HepG2 (cell line): ENCODE data around the gene NDUFAF3. TPM values are rescaled to one million over a fixed set of nuclear protein-coding genes. Genes with fewer than 3 reads are reported as not detected.

ENCODE experiments used
- ATAC-seq: fragments of 200-7000 bp; cut with Tn5 transposase; 3 replicates; pipeline ENCODE4 v1.9.1; 2020; ENCODE audit warnings: mild to moderate bottlenecking, moderate library complexity
- BruUV-seq: library from RNA; stranded (reverse); fragments of 400-500 nt; replicated peaks from 2 replicates; lab custom pipeline; 2021; lab: Mats Ljungman, UMichigan
- CTCF ChIA-PET: fragments of 300-600 bp; formaldehyde crosslinking; extraction: SDS; loops from one replicate; lab custom pipeline; 2021; ENCODE audit warnings: low total read pairs, inconsistent platforms, low intra/inter-chr PET ratio; lab: Yijun Ruan, JAX
- POLR2A ChIA-PET: fragments of 350-600 bp; sonication (Branson Sonifier 250); formaldehyde crosslinking; loops from one replicate; lab custom pipeline; 2020; ENCODE audit warnings: antibody characterized with exemption, inconsistent platforms; lab: Yijun Ruan, JAX
- DNase-seq: peaks from one replicate; pipeline ENCODE4 v3.0.0-alpha.2; 2015; ENCODE audit warnings: low spot score
- FAIRE-seq: peaks from 3 replicates; lab custom pipeline; 2011; peaks lifted over from hg19 to GRCh38; lab: Jason Lieb, UNC
- H2AFZ ChIP-seq: one replicate; pipeline ENCODE4 v1.6.1; 2011; ENCODE audit warnings: low read length, inconsistent platforms
- H3K27ac ChIP-seq: fragments of 300-600 bp; 3 replicates; pipeline ENCODE4 v1.8.0; 2011; ENCODE audit warnings: mixed run types, mild to moderate bottlenecking, mixed read lengths, low read length, inconsistent platforms; ENCODE audit not compliant: insufficient read depth; ENCODE audit errors: extremely low read length
- H3K27me3 ChIP-seq, 2 experiments: fragments of 200-600 bp in 1 of 2; 2 replicates in 1 of 2; 3 replicates in 1 of 2; pipeline versions ENCODE4 v1.6.0 to v1.8.0; 2011; ENCODE audit warnings: low read length in 2 of 2, mild to moderate bottlenecking in 2 of 2, moderate library complexity in 2 of 2, inconsistent platforms in 1 of 2; ENCODE audit not compliant: insufficient read depth in 2 of 2, control insufficient read depth in 1 of 2
- H3K36me3 ChIP-seq, 2 experiments: fragments of 200-600 bp in 1 of 2; replicated peaks in 1 of 2; 2 replicates in 1 of 2; 3 replicates in 1 of 2; pipeline versions ENCODE4 v1.5.1 to v1.8.0; 2011; ENCODE audit warnings: low read length in 2 of 2, inconsistent platforms in 1 of 2; ENCODE audit not compliant: insufficient read depth in 2 of 2, control insufficient read depth in 1 of 2
- H3K4me1 ChIP-seq: 2 replicates; pipeline ENCODE4 v1.5.1; 2012; ENCODE audit warnings: low read length, inconsistent platforms; ENCODE audit not compliant: insufficient read depth
- H3K4me2 ChIP-seq: 2 replicates; pipeline ENCODE4 v1.6.0; 2011; ENCODE audit warnings: low read depth, low read length, inconsistent platforms
- H3K4me3 ChIP-seq, 3 experiments: fragments of 200-600 bp in 1 of 3; sonication (generic), shearing (Covaris generic) in 1 of 3; replicated peaks in 1 of 3; 2 replicates each; pipeline ENCODE4 v1.5.1; 2011 to 2016; ENCODE audit warnings: low read length in 3 of 3, inconsistent platforms in 2 of 3, low read depth in 2 of 3, mild to moderate bottlenecking in 2 of 3, control low read depth in 1 of 3, mixed read lengths in 1 of 3; ENCODE audit not compliant: insufficient read depth in 1 of 3
- H3K79me2 ChIP-seq: one replicate; pipeline ENCODE4 v1.6.1; 2011; ENCODE audit warnings: low read length, inconsistent platforms; ENCODE audit not compliant: insufficient read depth
- H3K9ac ChIP-seq: 2 replicates; pipeline ENCODE4 v1.6.0; 2011; ENCODE audit warnings: mild to moderate bottlenecking, low read depth, low read length, inconsistent platforms; ENCODE audit not compliant: insufficient read depth
- H3K9me3 ChIP-seq: 2 replicates; pipeline ENCODE4 v1.5.1; 2012; ENCODE audit warnings: mild to moderate bottlenecking, low read length
- H4K20me1 ChIP-seq: 2 replicates; pipeline ENCODE4 v1.6.0; 2011; ENCODE audit warnings: inconsistent platforms, mild to moderate bottlenecking, low read length, moderate library complexity; ENCODE audit not compliant: insufficient read depth
- CREB3 ChIP-seq: sonication (generic); formaldehyde crosslinking; IDR thresholded peaks from 2 replicates; pipeline ENCODE4 v1.5.0; 2020; ENCODE audit warnings: missing genetic modification reagents
- DZIP1 ChIP-seq: sonication (generic); formaldehyde crosslinking; IDR thresholded peaks from 2 replicates; pipeline ENCODE4 v1.5.0; 2020; ENCODE audit warnings: mild to moderate bottlenecking, missing genetic modification reagents
- MAZ ChIP-seq, 2 experiments: sonication (generic) in 1 of 2; formaldehyde crosslinking in 1 of 2; IDR thresholded peaks; 2 replicates each; pipeline versions ENCODE4 v1.5.0 to v1.6.1; 2012 to 2020; ENCODE audit warnings: low read depth in 2 of 2, mild to moderate bottlenecking in 2 of 2, borderline replicate concordance in 1 of 2, improper control_type of control experiment in 1 of 2, low read length in 1 of 2, missing genetic modification reagents in 1 of 2, moderate library complexity in 1 of 2
- RNF219 ChIP-seq: sonication (generic); formaldehyde crosslinking; IDR thresholded peaks from 2 replicates; pipeline ENCODE4 v1.5.0; 2020; ENCODE audit warnings: mild to moderate bottlenecking, missing genetic modification reagents
- TBL1XR1 ChIP-seq: fragments of 150-350 bp; IDR thresholded peaks from 2 replicates; pipeline ENCODE4 v1.6.1; 2014; ENCODE audit warnings: borderline replicate concordance, low read length; ENCODE audit not compliant: partially characterized antibody
- TGIF2 ChIP-seq: IDR thresholded peaks from 2 replicates; pipeline ENCODE4 v1.6.1; 2016; ENCODE audit warnings: control low read depth, missing compliant biosample characterization
- ZNF17 ChIP-seq: sonication (generic); formaldehyde crosslinking; IDR thresholded peaks from 2 replicates; pipeline ENCODE4 v1.5.0; 2020; ENCODE audit warnings: mild to moderate bottlenecking, missing genetic modification reagents
- ZNF776 ChIP-seq: sonication (generic); formaldehyde crosslinking; IDR thresholded peaks from 2 replicates; pipeline ENCODE4 v1.4.0; 2020; ENCODE audit warnings: mild to moderate bottlenecking, missing genetic modification reagents
- WGBS: methylation state at CpG from one replicate; pipeline ENCODE4 v1.1.6; 2017; ENCODE audit warnings: low lambda C conversion rate; 5-methylcytosine and 5-hydroxymethylcytosine counted together
- in situ Hi-C: cut with HindIII; loops from 2 replicates; pipeline ENCODE4 v1.10.0; 2017; ENCODE audit warnings: low pct_unique_long_range_greater_than_20kb; ENCODE audit not compliant: extremely low pct_ligation_motif_present
- intact Hi-C: fragments of 100-400 bp; cut with micrococcal nuclease; formaldehyde crosslinking; loops from one replicate; pipeline ENCODE4 v1.10.0; 2022; ENCODE audit not compliant: unreplicated experiment
- polyA plus RNA-seq, 8 experiments: library from polyadenylated mRNA; depleted of rRNA in 3 of 8; stranded (reverse) in 7 of 8; unstranded in 1 of 8; fragments of >200 nt; fragmentation: Illumina TruSeq in 4 of 8; extraction: Trizol in 4 of 8; gene quantifications; 2 replicates each; pipeline versions ENCODE4 v1.2.1 to v1.2.3, GENCODE V29; 2011 to 2016; ENCODE audit warnings: low read depth in 4 of 8, missing spikeins in 1 of 8, mixed read lengths in 1 of 8; ENCODE audit not compliant: insufficient read depth in 1 of 8
- total RNA-seq, 5 experiments: library from RNA; depleted of rRNA; stranded (reverse); fragments of >200 nt; fragmentation: Illumina TruSeq; extraction: Trizol; gene quantifications; 2 replicates each; pipeline ENCODE4 v1.2.3, GENCODE V29; 2016; ENCODE audit warnings: low read depth in 1 of 5

The NDUFAF3 gene
- total and polyA plus RNA-seq, 2 of the 13 experiments (the other 11 are each of a cell fraction or from before 2014, with no cell fraction given) = 39.0 to 50.0 TPM

- ChIA-PET CTCF (interaction anchor here (1.5 kb wide), 1 partner anchor 25 kb away, joined by 12 read pairs; no protein-coding TSS in a partner anchor), POLR2A (interaction anchor here (1.9 to 12.8 kb wide), 2 partner anchors 9 to 25 kb away, joined by 6 to 280 read pairs; partner anchors contain the start of genes DALRD3 and NDUFAF3)
- 97% methylated on average over 12 of the region's 19 CpGs for WGBS
- no peak overlapping the region for H3K27ac ChIP-seq
- peaks cover 20 to 48% of the 10 kb centered on the region in 2 experiments for H3K36me3 ChIP-seq
- H3K27me3 ChIP-seq = no peaks in the 10 kb centered on the region
- FAIRE-seq = no peak
- H3K4me2 ChIP-seq = no peak overlapping the region
- BruUV-seq = no TSS peak
- peaks cover 20% of the 10 kb centered on the region for H3K4me1 ChIP-seq
- H3K9ac ChIP-seq = no peak overlapping the region
- no peak for DNase-seq
- intact Hi-C loops (no loop called here), in situ Hi-C loops (no loop called here)
- no peak overlapping the region for H2AFZ ChIP-seq
- TF ChIP-seq ZNF17 (CRISPR knock-in tag) (no peak), RNF219 (CRISPR knock-in tag) (no peak), MAZ (IDR thresholded peaks at IDR 0.05; ENCODE audit: borderline replicate concordance, low read depth, low read length) (no peak), MAZ (CRISPR knock-in tag; IDR thresholded peaks at IDR 0.05; ENCODE audit: low read depth) (no peak), CREB3 (no peak), DZIP1 (0 out of 2 replicates have a peak, but pooled peaks have one; percentile 34), ZNF776 (CRISPR knock-in tag) (peak; percentile 4; the same call in 1 of the 2 replicates), TBL1XR1 (no peak), TGIF2 (no peak)
- H3K79me2 ChIP-seq = peaks cover 25% of the 10 kb centered on the region
- H4K20me1 ChIP-seq = peaks cover 30% of the 10 kb centered on the region
- ATAC-seq = no peak
- H3K9me3 ChIP-seq = no peaks in the 10 kb centered on the region
- no peak overlapping the region for H3K4me3 ChIP-seq
Measured at GRCh38 chr3:49013113-49013737, 8.7 kb upstream of the NDUFAF3 start.
